PC-3 (cell line): ENCODE results near the gene E2F2. TPM values are rescaled to one million over a fixed set of nuclear protein-coding genes. Genes with fewer than 3 reads are reported as not detected.

Source experiments
- ATAC-seq: fragments of 200-7000 bp; cut with Tn5 transposase; 2 replicates; pipeline ENCODE4 v1.9.1; 2020; ENCODE audit warnings: mild to moderate bottlenecking, moderate library complexity
- BruUV-seq: library from RNA; stranded (reverse); fragments of 400-500 nt; replicated peaks from 2 replicates; lab custom pipeline; 2021; lab: Mats Ljungman, UMichigan
- CTCF ChIA-PET: fragments of 300-600 bp; sonication (Branson Sonifier 250); formaldehyde crosslinking; loops from one replicate; lab custom pipeline; 2022; ENCODE audit warnings: antibody characterized with exemption; lab: Charles Lee
- POLR2A ChIA-PET: fragments of 300-600 bp; sonication (Branson Sonifier 250); formaldehyde crosslinking; loops from one replicate; lab custom pipeline; 2022; ENCODE audit warnings: antibody characterized with exemption; ENCODE audit not compliant: unreplicated experiment; lab: Charles Lee
- DNase-seq: peaks from one replicate; pipeline ENCODE4 v3.0.0-alpha.2; 2015
- H2AFZ ChIP-seq: fragments of 300-600 bp; sonication (generic); 2 replicates; pipeline ENCODE4 v1.6.0; 2016; ENCODE audit warnings: antibody characterized with exemption, low read length
- H3F3A ChIP-seq: fragments of 300-600 bp; sonication (generic); one replicate; pipeline ENCODE4 v1.6.0; 2017; ENCODE audit warnings: antibody characterized with exemption, low read length, control low read depth, mild to moderate bottlenecking; ENCODE audit not compliant: unreplicated experiment
- H3K27ac ChIP-seq: fragments of 300-600 bp; sonication (generic); 2 replicates; pipeline ENCODE4 v1.5.1; 2016; ENCODE audit warnings: mild to moderate bottlenecking, low read length
- H3K27me3 ChIP-seq: fragments of 300-600 bp; sonication (generic); 2 replicates; pipeline ENCODE4 v1.6.1; 2016; ENCODE audit warnings: low read length, mixed read lengths
- H3K36me3 ChIP-seq: fragments of 300-600 bp; sonication (generic); 2 replicates; pipeline ENCODE4 v1.6.1; 2016; ENCODE audit warnings: low read depth, mixed run types, low read length, mixed read lengths
- H3K4me1 ChIP-seq: fragments of 300-600 bp; sonication (generic); 2 replicates; pipeline ENCODE4 v1.5.1; 2016; ENCODE audit warnings: low read length; ENCODE audit not compliant: insufficient read depth
- H3K4me2 ChIP-seq: fragments of 300-600 bp; sonication (generic); 2 replicates; pipeline ENCODE4 v1.6.0; 2016; ENCODE audit warnings: low read length
- H3K4me3 ChIP-seq: fragments of 300-600 bp; sonication (generic); 2 replicates; pipeline ENCODE4 v1.5.1; 2016; ENCODE audit warnings: mild to moderate bottlenecking, low read length, mixed read lengths
- H3K79me2 ChIP-seq: fragments of 300-600 bp; sonication (generic); 2 replicates; pipeline ENCODE4 v1.6.1; 2017; ENCODE audit warnings: low read length, mixed read lengths
- H3K9ac ChIP-seq: fragments of 300-600 bp; sonication (generic); 2 replicates; pipeline ENCODE4 v1.6.0; 2016; ENCODE audit warnings: mild to moderate bottlenecking, low read length
- H3K9me2 ChIP-seq: fragments of 300-600 bp; sonication (generic); replicated peaks from 2 replicates; pipeline ENCODE4 v1.6.1; 2016; ENCODE audit warnings: mixed run types, low read length, mixed read lengths
- H3K9me3 ChIP-seq: fragments of 300-600 bp; sonication (generic); 2 replicates; pipeline ENCODE4 v1.6.1; 2016; ENCODE audit warnings: low read length, mixed read lengths
- H4K20me1 ChIP-seq: fragments of 300-600 bp; sonication (generic); 2 replicates; pipeline ENCODE4 v1.6.1; 2016; ENCODE audit warnings: low read length, mixed read lengths
- EZH2 ChIP-seq: fragments of 300-600 bp; sonication (generic); IDR thresholded peaks from one replicate; pipeline ENCODE4 v1.6.1; 2017; ENCODE audit warnings: antibody characterized with exemption, mild to moderate bottlenecking, low read length; ENCODE audit not compliant: unreplicated experiment
- EZH2phosphoT487 ChIP-seq: fragments of 300-600 bp; sonication (generic); IDR thresholded peaks from 2 replicates; pipeline ENCODE4 v1.6.1; 2018; ENCODE audit warnings: mild to moderate bottlenecking, antibody characterized with exemption, low read length, borderline replicate concordance
- intact Hi-C: fragments of 100-400 bp; cut with micrococcal nuclease; formaldehyde crosslinking; loops from 2 replicates; pipeline ENCODE4 v1.9.0; 2023
- total RNA-seq: library from RNA; depleted of rRNA; stranded (reverse); fragments of >200 nt; gene quantifications from 2 replicates; pipeline ENCODE4 v1.2.3, GENCODE V29; 2014
- TF ChIP-seq, protein P1 (sequence below): fragments of 300-600 bp; sonication (generic); conservative IDR thresholded peaks from 2 replicates; pipeline ENCODE4 v1.5.1; 2017; ENCODE audit warnings: antibody characterized with exemption, low read depth, mild to moderate bottlenecking, low read length

Gene E2F2
- total RNA-seq, 1 experiment from 2014 or later, result 7.0 TPM

DNA sequence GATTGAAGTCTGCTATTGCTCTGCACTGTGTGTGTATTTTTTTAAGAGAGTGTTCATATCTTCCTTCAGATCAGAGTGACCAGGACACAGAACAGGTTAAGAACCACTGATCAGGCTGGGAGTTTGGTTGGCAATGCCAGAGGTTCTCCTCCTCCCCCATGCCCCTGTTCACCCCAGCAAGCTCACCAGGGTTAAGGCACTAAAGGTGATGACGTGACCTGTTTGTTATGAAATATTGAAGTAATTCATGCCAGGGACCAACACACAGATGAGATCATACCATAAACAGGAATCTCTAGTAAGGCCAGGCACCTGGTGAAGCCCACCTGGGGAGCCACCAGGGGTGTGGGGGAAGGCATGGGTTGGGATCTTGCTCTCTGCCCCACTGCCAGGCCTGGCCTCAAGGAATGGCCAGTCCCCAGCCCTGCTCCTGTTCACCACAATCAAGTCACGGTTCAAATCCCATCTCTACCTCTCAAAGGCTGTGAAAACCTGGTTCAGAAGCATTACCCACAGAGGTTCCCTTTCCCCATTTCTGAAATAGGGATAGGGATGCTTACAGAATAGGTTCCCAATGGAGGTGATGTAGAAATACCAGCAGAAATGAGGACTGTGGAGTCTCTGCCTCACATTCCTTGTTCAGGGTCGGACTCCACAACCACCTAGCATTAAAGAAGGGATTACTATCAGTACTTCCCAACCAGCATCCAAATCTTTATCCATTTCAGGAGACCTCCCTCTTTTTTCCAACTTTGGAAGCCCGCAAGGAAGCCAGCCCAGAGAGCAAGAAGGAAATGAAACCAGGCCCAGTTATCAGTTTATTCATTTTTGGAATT is 25.8 kb upstream of the E2F2 start:
- intact Hi-C loops, result loop anchor here (5.0 kb wide), 2 partner anchors 35 to 80 kb away; no protein-coding TSS in a partner anchor
- H3K4me2 ChIP-seq, result peak overlapping the region; percentile 92
- no peaks in the 10 kb centered on the region for H3K9me2 ChIP-seq
- H3K27me3 ChIP-seq, result no peaks in the 10 kb centered on the region
- no peak overlapping the region for H3K4me3 ChIP-seq
- ATAC-seq (no peak), DNase-seq (no peak)
- H2AFZ ChIP-seq, result no peak overlapping the region
- H3K79me2 ChIP-seq, result peaks cover 11% of the 10 kb centered on the region; the same call in 1 of the 2 replicates
- H3K9ac ChIP-seq, result no peak overlapping the region
- ChIA-PET POLR2A (no interaction called here), CTCF (interaction anchor here (0.6 to 2.5 kb wide), 4 partner anchors 63 to 81 kb away, joined by 3 to 14 read pairs (median 3); no protein-coding TSS in a partner anchor)
- peaks cover 57% of the 10 kb centered on the region for H3K4me1 ChIP-seq
- H3K36me3 ChIP-seq, result no peaks in the 10 kb centered on the region
- H3K27ac ChIP-seq, result peak overlapping the region; percentile 51
- H3K9me3 ChIP-seq, result no peaks in the 10 kb centered on the region
- TF ChIP-seq, protein P1, sequence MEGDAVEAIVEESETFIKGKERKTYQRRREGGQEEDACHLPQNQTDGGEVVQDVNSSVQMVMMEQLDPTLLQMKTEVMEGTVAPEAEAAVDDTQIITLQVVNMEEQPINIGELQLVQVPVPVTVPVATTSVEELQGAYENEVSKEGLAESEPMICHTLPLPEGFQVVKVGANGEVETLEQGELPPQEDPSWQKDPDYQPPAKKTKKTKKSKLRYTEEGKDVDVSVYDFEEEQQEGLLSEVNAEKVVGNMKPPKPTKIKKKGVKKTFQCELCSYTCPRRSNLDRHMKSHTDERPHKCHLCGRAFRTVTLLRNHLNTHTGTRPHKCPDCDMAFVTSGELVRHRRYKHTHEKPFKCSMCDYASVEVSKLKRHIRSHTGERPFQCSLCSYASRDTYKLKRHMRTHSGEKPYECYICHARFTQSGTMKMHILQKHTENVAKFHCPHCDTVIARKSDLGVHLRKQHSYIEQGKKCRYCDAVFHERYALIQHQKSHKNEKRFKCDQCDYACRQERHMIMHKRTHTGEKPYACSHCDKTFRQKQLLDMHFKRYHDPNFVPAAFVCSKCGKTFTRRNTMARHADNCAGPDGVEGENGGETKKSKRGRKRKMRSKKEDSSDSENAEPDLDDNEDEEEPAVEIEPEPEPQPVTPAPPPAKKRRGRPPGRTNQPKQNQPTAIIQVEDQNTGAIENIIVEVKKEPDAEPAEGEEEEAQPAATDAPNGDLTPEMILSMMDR, result no peak
- TF ChIP-seq EZH2, result no peak
- H3F3A ChIP-seq, result no peaks in the 10 kb centered on the region
- no peaks in the 10 kb centered on the region for H4K20me1 ChIP-seq
- BruUV-seq, result no TSS peak

DNA sequence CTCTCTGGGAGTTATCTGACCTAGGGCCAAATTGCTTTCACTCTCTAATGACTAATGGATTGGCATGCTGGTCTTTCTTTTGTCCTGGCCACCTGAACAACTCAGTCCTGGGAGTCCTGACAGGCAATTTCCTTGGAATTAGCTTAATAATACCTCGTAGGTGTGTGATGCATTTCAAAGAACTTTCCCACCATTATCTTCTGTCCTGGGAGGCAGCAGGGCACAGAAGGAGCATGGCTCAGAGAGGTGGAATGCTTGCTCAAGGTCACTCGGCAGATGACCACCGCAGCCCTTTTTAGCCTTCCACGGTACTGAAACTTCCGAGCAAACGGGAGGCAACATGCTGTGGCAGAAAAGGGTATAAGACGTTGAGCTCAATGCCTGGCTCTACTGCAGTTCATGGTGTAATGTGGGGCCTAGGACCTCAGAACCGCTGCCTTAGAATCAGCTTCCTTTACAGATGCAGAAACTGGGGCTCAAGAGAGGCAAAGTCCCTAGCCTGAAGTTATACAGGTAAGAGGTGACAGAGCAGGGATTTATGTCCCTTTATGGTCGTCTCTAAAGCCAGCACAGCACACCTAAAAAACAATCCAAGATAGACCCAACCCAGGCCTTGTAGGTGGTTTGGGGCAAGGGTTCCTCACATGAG is 25.1 kb upstream of the E2F2 start:
- ATAC-seq (peak; percentile 5; the same call in 1 of the 2 replicates), DNase-seq (peak; percentile 72)
- Histone ChIP-seq H3K9ac (no peak overlapping the region), H3K9me3 (no peaks in the 10 kb centered on the region), H3K27me3 (no peaks in the 10 kb centered on the region), H3K4me1 (peaks cover 50% of the 10 kb centered on the region), H4K20me1 (no peaks in the 10 kb centered on the region), H3K4me2 (peak overlapping the region; percentile 88), H3K27ac (peak overlapping the region; percentile 51), H3F3A (no peaks in the 10 kb centered on the region), H3K9me2 (no peaks in the 10 kb centered on the region), H3K79me2 (peaks cover 11% of the 10 kb centered on the region; the same call in 1 of the 2 replicates), H2AFZ (no peak overlapping the region), H3K4me3 (no peak overlapping the region), H3K36me3 (no peaks in the 10 kb centered on the region)
- CTCF ChIA-PET, result interaction anchor here (0.6 to 2.5 kb wide), 4 partner anchors 64 to 545 kb away, joined by 3 to 14 read pairs (median 4); no protein-coding TSS in a partner anchor
- POLR2A ChIA-PET, result interaction anchor here (0.5 kb wide), 1 partner anchor 1910 kb away, joined by 3 read pairs; no protein-coding TSS in a partner anchor
- BruUV-seq, result no TSS peak
- intact Hi-C loops, result loop anchor here (5.0 kb wide), 2 partner anchors 36 to 81 kb away; no protein-coding TSS in a partner anchor
- TF ChIP-seq EZH2phosphoT487 (no peak), EZH2 (no peak)
- TF ChIP-seq, protein P1, result no peak
